HEK293T (cell line): ENCODE measurements around the gene ACKR2.

Experiments used
- CTCF ChIA-PET: fragments of 350-600 bp; formaldehyde crosslinking; extraction: SDS; loops from one replicate; lab custom pipeline; 2021; ENCODE audit warnings: antibody characterized with exemption, inconsistent platforms; lab: Yijun Ruan, JAX
- POLR2A ChIA-PET: fragments of 350-600 bp; formaldehyde crosslinking; extraction: SDS; loops from one replicate; lab custom pipeline; 2020; ENCODE audit warnings: antibody characterized with exemption, inconsistent platforms; lab: Yijun Ruan, JAX
- DNase-seq: peaks from one replicate; pipeline ENCODE4 v3.0.0; 2012; ENCODE audit warnings: mixed read lengths; ENCODE audit errors: extremely low spot score
- ARNT ChIP-seq: fragments of 450-650 bp; IDR thresholded peaks from 2 replicates; pipeline ENCODE4 v1.6.1; 2017; ENCODE audit warnings: mild to moderate bottlenecking
- BHLHE40 ChIP-seq: fragments of 450-650 bp; IDR thresholded peaks from 2 replicates; pipeline ENCODE4 v1.6.1; 2016; ENCODE audit warnings: mild to moderate bottlenecking, moderate library complexity, borderline replicate concordance
- CTBP1 ChIP-seq: fragments of 450-650 bp; IDR thresholded peaks from 2 replicates; pipeline ENCODE4 v1.6.1; 2016; ENCODE audit warnings: borderline replicate concordance
- ELF4 ChIP-seq: fragments of 450-650 bp; IDR thresholded peaks from 2 replicates; pipeline ENCODE4 v1.6.1; 2017; ENCODE audit warnings: antibody characterized with exemption
- FOXA1 ChIP-seq: fragments of 450-650 bp; IDR thresholded peaks from 2 replicates; pipeline ENCODE4 v1.6.1; 2016; ENCODE audit warnings: mild to moderate bottlenecking
- FOXK2 ChIP-seq: fragments of 450-650 bp; IDR thresholded peaks from 2 replicates; pipeline ENCODE4 v1.6.1; 2016; ENCODE audit warnings: mild to moderate bottlenecking
- FOXM1 ChIP-seq: fragments of 450-650 bp; IDR thresholded peaks from 2 replicates; pipeline ENCODE4 v1.6.1; 2017; ENCODE audit warnings: mild to moderate bottlenecking, borderline replicate concordance
- HDGF ChIP-seq: fragments of 450-650 bp; IDR thresholded peaks from 2 replicates; pipeline ENCODE4 v1.6.1; 2017; ENCODE audit warnings: antibody characterized with exemption, borderline replicate concordance
- L3MBTL2 ChIP-seq: fragments of 450-650 bp; conservative IDR thresholded peaks from 2 replicates; pipeline ENCODE4 v1.6.1; 2016; ENCODE audit warnings: mild to moderate bottlenecking
- LEF1 ChIP-seq: fragments of 450-650 bp; IDR thresholded peaks from 2 replicates; pipeline ENCODE4 v1.6.1; 2017; ENCODE audit warnings: mild to moderate bottlenecking, borderline replicate concordance
- NFRKB ChIP-seq: fragments of 450-650 bp; IDR thresholded peaks from 2 replicates; pipeline ENCODE4 v1.6.1; 2016; ENCODE audit warnings: mild to moderate bottlenecking, moderate library complexity
- PKNOX1 ChIP-seq: fragments of 450-650 bp; IDR thresholded peaks from 2 replicates; pipeline ENCODE4 v1.6.1; 2016
- SP1 ChIP-seq: fragments of 450-650 bp; IDR thresholded peaks from 2 replicates; pipeline ENCODE4 v1.6.1; 2017
- SUZ12 ChIP-seq: fragments of 450-650 bp; IDR thresholded peaks from 2 replicates; pipeline ENCODE4 v1.6.1; 2016; ENCODE audit warnings: mild to moderate bottlenecking
- TARDBP ChIP-seq: fragments of 450-650 bp; IDR thresholded peaks from 2 replicates; pipeline ENCODE4 v1.6.1; 2016
- ZNF384 ChIP-seq: fragments of 450-650 bp; IDR thresholded peaks from 2 replicates; pipeline ENCODE4 v1.6.1; 2016

Gene ACKR2

GRCh38 chr3:42809202-42809601 lies at the start of gene ACKR2:
Gene ACKR2 (plus strand): TSS chr3:42809445. CDS start chr3:42864503, 55,058 bp downstream.
- no peak for TF ChIP-seq CTBP1
- POLR2A ChIA-PET = no interaction called here
- DNase-seq = no peak
- CTCF ChIA-PET = no interaction called here

DNA sequence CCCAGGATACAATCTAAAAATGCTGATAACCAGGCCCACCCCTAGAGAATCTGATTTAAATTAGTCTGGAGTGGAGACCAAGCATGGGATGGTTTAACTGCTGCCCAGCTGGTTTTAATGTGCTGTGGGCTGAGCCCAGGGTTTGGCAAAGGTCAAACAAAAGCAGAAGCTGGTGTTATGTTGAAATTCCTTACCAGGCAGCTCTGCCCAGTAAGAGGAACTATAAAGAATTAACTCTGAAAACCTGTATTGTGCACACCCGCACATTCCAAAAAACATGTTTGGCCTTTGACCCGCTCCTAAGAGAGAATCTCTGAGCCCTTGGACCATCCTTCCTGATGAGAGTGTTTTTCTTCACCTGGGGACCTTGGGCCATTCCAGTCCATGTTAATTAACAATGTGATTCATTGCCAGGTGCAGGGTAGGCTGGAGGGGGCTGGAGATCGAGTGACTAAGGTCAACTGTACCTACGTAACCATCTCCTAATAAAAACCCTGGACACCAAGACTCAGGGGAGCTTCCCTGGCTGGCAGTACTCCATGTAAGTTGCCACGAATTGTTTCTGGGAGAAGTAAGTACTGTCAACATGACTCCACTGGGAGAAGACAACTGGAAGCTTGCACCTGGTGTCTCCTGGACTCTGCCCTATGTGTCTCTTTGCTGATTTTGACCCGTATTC lies 47.1 kb upstream of the ACKR2 start:
- DNase-seq = no peak
- POLR2A ChIA-PET = no interaction called here
- CTCF ChIA-PET = no interaction called here
- TF ChIP-seq FOXM1 = no peak
- TF ChIP-seq HDGF = no peak
- TF ChIP-seq CTBP1 = no peak

DNA sequence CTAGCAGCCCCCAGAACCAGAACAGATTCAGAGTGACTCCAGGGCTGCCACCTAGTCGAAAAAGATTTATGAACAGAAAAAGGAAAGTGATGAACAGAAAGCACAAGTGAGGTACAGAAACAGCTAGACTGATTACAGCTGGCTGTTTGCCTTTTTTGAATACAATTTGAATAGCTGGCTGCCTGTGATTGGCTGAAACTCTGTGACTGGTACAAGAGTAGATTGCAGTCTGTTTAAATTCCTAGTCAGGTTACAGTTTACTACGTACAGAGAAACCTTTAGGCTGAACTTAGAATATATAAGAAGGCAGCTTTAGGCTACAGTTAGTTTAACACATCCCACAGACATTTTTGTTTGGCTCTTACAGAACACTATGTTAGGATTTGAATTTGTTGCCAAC lies 46.2 kb upstream of the ACKR2 start:
- DNase-seq = no peak
- CTCF ChIA-PET = no interaction called here
- no peak for TF ChIP-seq FOXK2
- TF ChIP-seq BHLHE40 = no peak
- no peak for TF ChIP-seq LEF1
- POLR2A ChIA-PET = no interaction called here

DNA sequence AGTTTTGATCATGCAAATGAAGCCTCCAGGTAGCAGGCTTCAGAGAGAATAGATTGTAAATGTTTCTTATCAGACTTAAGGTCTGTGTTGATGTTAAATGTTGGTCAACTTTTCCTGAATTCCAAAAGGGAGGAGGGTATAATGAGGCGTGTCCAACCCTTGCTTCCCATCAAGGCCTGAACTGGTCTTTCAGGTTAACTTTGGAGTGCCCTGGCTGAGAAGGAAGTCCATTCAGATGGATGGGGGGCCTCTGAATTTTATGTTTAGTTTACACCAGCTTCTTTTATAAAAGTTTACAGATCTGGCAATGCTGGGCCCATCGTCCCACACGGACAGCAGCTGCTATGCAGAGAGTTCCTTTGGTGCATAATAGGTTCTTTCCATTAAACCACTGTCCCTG lies 45.1 kb upstream of the ACKR2 start:
- no peak for TF ChIP-seq CTBP1
- TF ChIP-seq LEF1 = no peak
- TF ChIP-seq BHLHE40 = no peak
- TF ChIP-seq FOXA1 = no peak
- no peak for TF ChIP-seq ELF4
- TF ChIP-seq SP1 = no peak
- TF ChIP-seq SUZ12 = no peak
- TF ChIP-seq FOXK2 = no peak
- no peak for TF ChIP-seq NFRKB
- TF ChIP-seq ARNT = no peak
- no peak for TF ChIP-seq HDGF
- TF ChIP-seq ZNF384 = no peak
- TF ChIP-seq FOXM1 = no peak
- TF ChIP-seq L3MBTL2 = no peak
- no peak for TF ChIP-seq PKNOX1
- no peak for TF ChIP-seq TARDBP
- ChIA-PET CTCF (interaction anchor here (1.4 kb wide), 1 partner anchor 535 kb away, joined by 4 read pairs; no protein-coding TSS in a partner anchor), POLR2A (no interaction called here)
- DNase-seq = no peak

- DNase-seq = no peak
- CTCF ChIA-PET = interaction anchor here (1.4 kb wide), 1 partner anchor 535 kb away, joined by 4 read pairs; no protein-coding TSS in a partner anchor
- POLR2A ChIA-PET = no interaction called here
- TF ChIP-seq ELF4 = no peak
- no peak for TF ChIP-seq SUZ12
- TF ChIP-seq FOXA1 = no peak
These were observed 44.5 kb upstream of the ACKR2 start for GRCh38 chr3:42764561-42765295.

DNA sequence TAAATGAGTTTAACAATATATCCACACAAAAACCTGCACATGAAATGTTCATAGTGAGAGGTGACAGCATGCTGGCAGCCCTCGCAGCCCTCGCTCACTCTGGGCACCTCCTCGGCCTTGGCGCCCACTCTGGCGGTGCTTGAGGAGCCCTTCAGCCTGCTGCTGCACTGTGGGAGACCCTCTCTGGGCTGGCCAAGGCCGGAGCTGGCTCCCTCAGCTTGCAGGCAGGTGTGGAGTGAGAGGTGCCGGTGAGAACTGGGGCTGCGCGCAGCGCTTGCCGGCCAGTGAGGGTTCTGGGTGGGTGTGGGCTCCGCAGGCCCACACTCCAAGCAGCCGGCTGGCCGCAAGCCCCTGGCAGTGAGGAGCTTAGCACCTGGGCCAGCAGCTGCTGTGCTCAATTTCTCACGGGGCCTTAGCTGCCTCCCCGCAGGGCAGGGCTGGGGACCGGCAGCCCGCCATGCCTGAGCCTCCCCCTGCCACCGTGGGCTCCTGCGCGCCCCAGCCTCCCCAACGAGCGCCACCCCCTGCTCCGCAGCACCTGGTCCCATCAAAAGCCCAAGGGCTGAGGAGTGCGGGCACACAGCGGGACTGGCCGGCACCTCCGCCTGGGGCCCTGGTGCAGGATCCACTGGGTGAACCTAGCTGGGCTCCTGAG lies 39.6 kb upstream of the ACKR2 start:
- ChIA-PET POLR2A (no interaction called here), CTCF (no interaction called here)
- DNase-seq = no peak
- TF ChIP-seq L3MBTL2 (no peak), FOXM1 (no peak), PKNOX1 (no peak), NFRKB (no peak), BHLHE40 (no peak), SUZ12 (no peak), CTBP1 (no peak), FOXA1 (no peak), ARNT (no peak), HDGF (no peak), FOXK2 (no peak), ELF4 (no peak), SP1 (no peak), LEF1 (no peak), TARDBP (no peak)

DNA sequence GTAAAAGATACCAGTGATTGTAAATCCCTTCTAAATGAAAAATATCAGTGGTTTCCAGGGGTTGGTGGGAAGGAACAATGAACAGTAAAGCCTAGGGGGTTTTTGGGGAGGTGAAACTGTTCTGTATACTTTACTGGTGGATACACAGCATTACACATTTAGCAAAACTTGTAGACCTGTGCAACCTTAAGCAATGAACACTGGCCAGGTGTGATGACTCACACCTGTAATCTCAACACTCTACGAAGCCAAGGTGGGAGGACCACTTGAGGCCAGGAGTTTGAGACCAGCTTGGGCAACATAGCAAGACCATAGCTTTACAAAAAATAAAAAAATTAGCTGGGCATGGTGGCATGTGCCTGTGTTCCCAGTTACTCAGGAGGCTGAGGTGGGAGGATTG lies 38.0 kb upstream of the ACKR2 start:
- POLR2A ChIA-PET = no interaction called here
- CTCF ChIA-PET = no interaction called here
- TF ChIP-seq FOXK2 (no peak), BHLHE40 (no peak), FOXA1 (no peak), TARDBP (no peak), HDGF (no peak)
- no peak for DNase-seq
